Measurements from ENCODE around the gene CXCR4.

- TF ChIP-seq POLR2A (IDR thresholded peaks at IDR 0.05) (no peak), CTCF (IDR thresholded peaks at IDR 0.05) (no peak)
Measured at GRCh38 chr2:136131961-136132824, 14.2 kb upstream of the CXCR4 start.
